ENCODE data around the gene CCDC196. TPM values are rescaled to one million over a fixed set of nuclear protein-coding genes. Genes with fewer than 3 reads are reported as not detected.

Gene CCDC196
- total and polyA plus RNA-seq, 10 of the 15 experiments (the other 5 are each of a cell fraction or from before 2014, with no cell fraction given) = 0.03 to 0.52 (median 0.28) TPM; not detected in 7

- no peak for TF ChIP-seq RUNX3 (IDR thresholded peaks at IDR 0.05; ENCODE audit: low read length)
Measured at GRCh38 chr14:66440801-66441200, 45.4 kb upstream of the CCDC196 start (continued).

- BruUV-seq (replicated peaks) = no TSS peak
- FAIRE-seq (no peak), ATAC-seq (no peak), DNase-seq (ENCODE audit: low read depth, low spot score) (no peak)
- SMC1A ChIA-PET (ENCODE audit: uncharacterized antibody, unreplicated experiment) = interaction anchor here (1.0 kb wide), 1 partner anchor 10 kb away, joined by 3 read pairs; no protein-coding TSS in a partner anchor
- no peak for TF ChIP-seq SMC3 (IDR thresholded peaks at IDR 0.05; ENCODE audit: borderline replicate concordance, low read length)
- no peak for TF ChIP-seq BCL3 (IDR thresholded peaks at IDR 0.05; ENCODE audit: borderline replicate concordance, insufficient read depth, low read depth, low read length, poor library complexity, severe bottlenecking)
- TF ChIP-seq MEF2B (IDR thresholded peaks at IDR 0.05; ENCODE audit: partially characterized antibody, poor library complexity, severe bottlenecking) = no peak
- no peak for TF ChIP-seq MAX (IDR thresholded peaks at IDR 0.05; ENCODE audit: low read depth, low read length)
- TF ChIP-seq CHD1 (IDR thresholded peaks at IDR 0.05; ENCODE audit: low read depth, low read length) = no peak
- TF ChIP-seq ATF3 (IDR thresholded peaks at IDR 0.05; ENCODE audit: borderline replicate concordance, extremely low read depth, low read depth, low read length) = no peak
- TF ChIP-seq SUPT20H (IDR thresholded peaks at IDR 0.05; ENCODE audit: borderline replicate concordance, control insufficient read depth, low read depth, low read length) = no peak
- TF ChIP-seq YBX1 (IDR thresholded peaks at IDR 0.05) = no peak
- no peak for TF ChIP-seq RCOR1 (conservative IDR thresholded peaks at IDR 0.05; ENCODE audit: low read depth, low read length)
- no peak overlapping the region for H3K27ac ChIP-seq (ENCODE audit: control insufficient read depth, insufficient read depth)
- H3K4me1 ChIP-seq (ENCODE audit: control insufficient read depth, insufficient read depth, low read length) = no peaks in the 10 kb centered on the region
- in situ Hi-C loops (cut with MboI) = no loop called here
- H3K4me3 ChIP-seq = no peak overlapping the region
- no peaks in the 10 kb centered on the region for H4K20me1 ChIP-seq (ENCODE audit: control insufficient read depth, insufficient read depth)
- peaks cover 1% of the 10 kb centered on the region; the same call in 1 of the 3 replicates for H3K9me3 ChIP-seq (replicated peaks; ENCODE audit: control insufficient read depth, insufficient read depth, low read length)
- H2AFZ ChIP-seq (ENCODE audit: control insufficient read depth, low read depth, low read length) = no peak overlapping the region
- 50% methylated on average over 4 of the region's 4 CpGs for WGBS (ENCODE audit: insufficient coverage, insufficient replicate concordance, low lambda C conversion rate, missing lambda C conversion rate)
- no peaks in the 10 kb centered on the region for H3K27me3 ChIP-seq (replicated peaks in 1 of 2; ENCODE audit: control insufficient read depth in 2 of 2, insufficient read depth in 2 of 2, low read length in 1 of 2)
- CTCF ChIA-PET = no interaction called here
- POLR2A ChIA-PET = no interaction called here
- no peak overlapping the region for H3K9ac ChIP-seq (ENCODE audit: control insufficient read depth, insufficient read depth, low read length)
- H3K79me2 ChIP-seq (ENCODE audit: control insufficient read depth, insufficient read depth, low read length) = no peaks in the 10 kb centered on the region
- intact Hi-C loops (cut with micrococcal nuclease; ENCODE audit: unreplicated experiment) = no loop called here
- RAD21 ChIA-PET (ENCODE audit: unreplicated experiment) = no interaction called here
- no peak overlapping the region for H3K4me2 ChIP-seq (ENCODE audit: control insufficient read depth, insufficient read depth)
- H3K36me3 ChIP-seq (ENCODE audit: control insufficient read depth in 2 of 2, insufficient read depth in 2 of 2, low read length in 1 of 2) = no peaks in the 10 kb centered on the region
Measured at GRCh38 chr14:66442953-66443571, 43.1 kb upstream of the CCDC196 start.
